ENCODE data around the gene CBX7.
"Not testable (repeated sequence)": the region's sequence is repeated elsewhere in the genome, so short reads cannot be mapped to it uniquely, and the experiment has no call there.

The CBX7 gene

GRCh38 chr22:39173787-39174497, 21.5 kb upstream of the CBX7 start:
- DNase-seq = no peak

DNA sequence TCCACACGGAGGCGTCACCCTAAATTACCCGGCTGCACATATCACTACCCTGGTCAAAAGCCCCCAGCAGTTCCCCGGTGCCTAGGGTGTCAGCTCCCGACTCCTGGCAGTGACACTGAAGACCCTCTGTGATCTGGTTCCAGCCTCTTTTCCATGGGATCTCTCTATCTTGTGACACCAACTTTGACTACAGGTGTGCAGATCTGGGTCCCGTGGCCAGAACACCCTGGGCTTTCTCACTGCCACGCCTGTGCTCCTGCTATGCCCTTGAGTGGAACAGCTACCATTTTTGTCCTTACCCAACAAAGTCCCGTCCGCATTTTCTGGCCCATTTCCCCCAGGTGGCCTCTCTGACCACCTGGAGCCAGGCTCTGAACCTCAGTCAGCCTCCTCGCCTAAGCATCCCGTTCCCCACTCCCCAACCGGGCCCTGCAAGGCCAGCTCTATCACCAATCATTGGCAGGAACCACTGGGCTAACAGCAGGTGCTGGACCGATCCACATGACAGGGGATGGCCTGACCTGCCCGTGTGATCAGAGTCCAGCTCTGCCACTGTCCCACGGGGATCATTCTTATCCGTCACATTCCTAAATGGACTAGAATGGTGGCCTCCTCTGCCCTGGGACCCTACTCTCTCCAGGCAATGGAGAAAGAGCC, 20.7 kb upstream of the CBX7 start:
- DNase-seq = no peak

DNA sequence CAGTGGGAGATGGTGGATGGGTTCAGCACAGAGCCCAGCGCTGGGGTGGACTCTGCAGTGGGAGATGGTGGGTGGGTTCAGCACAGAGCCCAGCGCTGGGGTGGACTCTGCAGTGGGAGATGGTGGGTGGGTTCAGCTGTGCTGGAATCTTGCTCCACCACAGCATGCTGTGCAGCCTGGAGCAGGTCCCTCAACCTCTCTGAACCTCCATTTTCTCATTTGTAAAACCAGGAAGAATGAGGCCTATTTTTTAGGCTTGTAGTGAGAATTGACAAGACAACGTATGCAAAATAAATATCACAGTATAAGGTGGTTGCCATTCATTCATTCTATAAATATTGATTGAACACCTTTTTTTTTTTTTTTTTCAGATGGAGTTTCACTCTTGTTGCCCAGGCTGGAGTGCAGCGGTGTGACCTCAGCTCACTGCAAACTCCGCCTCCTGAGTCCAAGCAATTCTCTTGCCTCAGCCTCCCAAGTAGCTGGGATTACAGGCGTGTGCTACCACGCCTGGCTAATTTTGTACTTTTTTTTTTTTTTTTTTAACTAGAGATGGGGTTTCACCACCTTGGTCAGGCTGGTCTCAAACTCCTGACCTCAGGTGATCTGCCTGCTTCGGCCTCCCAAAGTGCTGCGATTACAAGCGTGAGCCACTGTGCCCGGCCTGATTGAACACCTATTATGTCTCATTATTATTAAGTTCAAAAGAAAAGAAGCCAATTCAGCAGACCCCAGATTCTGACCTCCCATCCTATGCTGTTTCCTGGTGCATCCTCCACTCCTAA, 20.0 kb upstream of the CBX7 start:
- DNase-seq = not testable (repeated sequence)

- DNase-seq = no peak
Observed at GRCh38 chr22:39171623-39172264, 19.3 kb upstream of the CBX7 start.

DNA sequence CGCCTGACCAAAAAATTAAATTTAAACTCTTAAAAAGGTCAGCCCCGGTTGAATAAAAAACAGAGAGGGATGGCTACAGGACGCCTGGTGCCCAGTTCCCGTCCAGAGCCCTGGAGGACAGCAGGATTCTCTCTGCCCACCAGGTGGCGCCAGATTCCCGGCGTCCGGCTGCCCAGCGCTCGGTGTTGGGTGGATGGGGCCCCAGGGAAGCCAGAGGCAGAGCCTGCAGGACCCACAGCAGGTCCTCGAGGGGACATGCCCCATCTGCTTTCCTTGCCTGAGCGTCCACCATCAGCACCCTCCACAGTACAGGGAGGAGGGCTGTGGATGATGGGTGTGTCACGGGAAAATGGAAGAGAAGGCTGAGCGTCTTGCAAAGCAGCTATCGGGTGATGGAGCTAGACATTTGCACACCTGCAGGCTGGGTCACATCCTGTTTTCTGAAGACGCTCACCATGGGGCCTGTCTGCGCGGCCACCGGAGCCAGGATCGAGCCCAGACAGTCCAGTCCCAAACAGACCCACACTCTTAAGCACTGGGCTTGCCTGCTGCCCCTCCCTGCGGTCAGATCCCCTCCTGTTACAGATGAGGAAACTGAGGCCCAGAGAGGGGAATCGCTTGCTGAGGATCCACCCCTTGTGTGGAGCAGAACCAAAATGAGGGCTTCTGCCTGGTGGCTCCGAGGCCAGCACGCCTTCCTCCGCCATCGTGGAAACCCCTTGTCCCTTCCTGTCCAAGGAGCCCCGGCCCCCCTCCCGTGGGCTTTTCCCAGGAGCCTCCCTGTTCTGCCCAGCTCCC, 18.5 kb upstream of the CBX7 start:
- DNase-seq = peak; percentile 49

DNA sequence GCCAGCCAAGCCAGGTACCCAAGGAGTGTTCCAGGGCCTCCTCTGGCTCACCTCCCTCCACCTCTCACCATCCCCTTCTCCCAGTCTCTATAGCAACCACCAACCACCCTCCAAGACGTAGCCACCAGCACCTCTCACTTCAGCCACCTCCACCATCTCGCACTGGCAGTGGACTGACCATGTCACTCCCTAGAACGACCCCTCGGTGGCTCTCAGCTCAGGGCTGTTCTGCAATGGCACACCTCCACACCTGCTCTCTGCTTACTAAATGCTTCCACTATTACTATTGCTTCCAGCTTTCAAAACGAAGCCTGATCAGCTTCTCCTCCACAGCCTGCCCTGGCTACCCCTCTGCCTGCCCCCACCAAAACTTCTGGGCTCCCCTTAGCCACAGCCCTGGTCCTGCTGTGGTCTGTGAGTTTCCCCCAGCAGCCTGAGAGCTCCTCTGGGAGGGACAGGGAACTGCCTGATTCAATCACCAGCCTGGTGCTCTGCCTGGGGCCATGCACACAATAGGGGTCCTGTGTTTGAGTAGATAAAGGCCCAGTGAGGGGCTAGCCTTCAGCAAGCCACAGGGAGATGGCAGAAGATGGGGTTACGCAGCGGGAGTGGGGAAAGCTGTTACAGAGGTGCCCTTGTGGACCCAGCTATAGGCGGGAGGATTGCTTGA, 17.5 kb upstream of the CBX7 start:
- no peak for DNase-seq

DNA sequence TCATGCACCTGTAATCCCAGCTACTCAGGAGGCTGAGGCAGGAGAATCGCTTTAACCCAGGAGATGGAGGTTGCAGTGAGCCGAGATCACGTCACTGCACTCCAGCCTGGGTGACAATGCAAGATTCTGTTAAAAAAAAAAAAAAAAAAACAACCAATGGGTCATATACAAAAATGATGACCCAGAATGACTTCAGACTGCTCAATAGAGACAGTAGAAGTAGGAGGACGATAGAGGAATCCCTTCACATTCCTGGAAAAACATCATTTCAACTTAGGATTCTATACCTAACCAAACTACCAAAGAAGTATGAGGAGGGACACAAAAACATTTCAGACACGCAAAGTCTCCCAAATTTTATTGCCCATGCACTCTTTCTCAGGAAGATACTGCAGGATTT, 14.1 kb upstream of the CBX7 start:
- no peak for DNase-seq

- DNase-seq = not testable (repeated sequence)
Observed at GRCh38 chr22:39156093-39156492, 3.6 kb upstream of the CBX7 start.

DNA sequence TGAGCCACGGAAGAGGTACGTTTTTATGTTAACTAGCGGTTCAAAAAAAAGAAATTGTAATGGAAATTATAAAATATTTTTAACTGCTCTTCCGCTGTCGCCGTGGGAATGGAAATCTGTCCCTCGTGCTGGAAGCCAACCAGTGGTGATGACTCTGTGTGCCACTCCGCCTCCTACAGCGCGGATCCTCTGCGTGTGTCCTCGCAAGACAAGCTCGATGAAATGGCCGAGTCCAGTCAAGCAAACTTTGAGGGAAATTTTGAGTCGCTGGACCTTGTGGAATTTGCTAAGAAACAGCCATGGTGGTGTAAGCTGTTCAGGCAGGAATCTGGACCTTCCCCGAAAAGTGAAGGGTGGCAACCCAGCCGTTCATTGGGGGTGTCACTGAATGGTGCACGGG, 2.9 kb upstream of the CBX7 start:
- DNase-seq = no peak

GRCh38 chr22:39153220-39153717, 789 bp upstream of the CBX7 start:
- no peak for DNase-seq

GRCh38 chr22:39152024-39152510, 413 bp downstream of the CBX7 start:
- DNase-seq = no peak

- DNase-seq = no peak
Observed at GRCh38 chr22:39151329-39151975, 1.0 kb downstream of the CBX7 start.

DNA sequence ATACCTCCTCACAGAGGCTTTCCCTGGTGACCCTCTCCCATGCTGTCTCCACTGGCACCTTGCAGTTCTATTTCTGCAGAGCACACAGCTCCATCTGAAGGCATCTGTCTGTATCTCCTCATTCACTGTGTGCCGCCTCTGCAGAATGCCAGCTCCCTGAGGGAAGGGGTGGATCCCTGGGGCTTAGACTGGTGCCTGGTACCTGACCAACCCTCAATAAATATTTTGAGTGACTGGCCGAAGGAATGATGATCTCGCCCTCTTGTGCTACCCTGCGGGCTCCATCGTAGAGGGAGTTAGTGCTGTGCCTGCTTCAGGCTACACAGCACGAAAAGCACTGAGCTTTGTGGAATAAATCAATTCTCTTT, 1.6 kb downstream of the CBX7 start:
- DNase-seq = no peak

DNA sequence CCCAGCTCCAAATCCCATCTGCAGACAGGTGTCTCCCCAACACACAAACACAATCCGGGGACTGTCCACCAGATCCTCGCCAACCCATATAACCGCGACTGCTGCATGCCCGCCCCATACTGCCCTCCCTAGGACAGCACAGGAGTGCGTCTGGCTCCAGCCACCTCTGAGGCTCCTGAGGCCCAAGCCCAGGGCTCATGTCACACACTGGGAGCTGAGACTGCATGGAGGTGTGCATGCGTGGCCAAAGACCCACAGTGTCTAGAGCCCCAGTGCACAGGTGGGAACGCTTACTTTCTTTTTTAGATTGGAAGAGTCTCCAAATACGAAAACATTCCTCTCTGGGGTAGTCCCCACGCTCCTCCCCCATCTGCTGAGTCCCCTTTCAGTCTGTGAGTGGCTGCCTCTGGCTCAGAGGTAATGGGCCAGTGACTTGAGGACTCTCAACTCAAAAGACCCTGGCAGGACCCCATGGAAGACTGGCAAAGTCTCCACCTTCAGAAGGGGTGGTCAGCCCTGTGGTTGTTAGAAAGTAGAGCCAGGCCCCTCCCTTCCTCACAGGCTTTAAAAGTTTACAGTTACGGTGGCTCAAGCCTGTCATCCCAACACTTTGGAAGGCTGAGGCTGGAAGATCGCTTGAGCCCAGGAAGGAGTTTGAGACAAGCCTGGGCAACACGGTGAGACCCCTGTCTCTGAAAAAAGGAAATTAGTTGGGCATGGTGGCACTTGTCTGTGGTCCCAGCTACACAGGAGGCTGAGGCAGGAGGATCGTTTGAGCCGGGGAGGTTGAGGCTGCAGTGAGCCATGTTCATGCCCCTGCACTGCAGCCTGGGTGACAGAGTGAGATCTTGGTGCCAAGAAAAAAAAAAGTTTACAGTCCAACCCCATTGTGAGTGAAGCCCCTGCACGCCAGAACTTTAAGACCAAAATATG, 2.3 kb downstream of the CBX7 start:
- no peak for DNase-seq

DNA sequence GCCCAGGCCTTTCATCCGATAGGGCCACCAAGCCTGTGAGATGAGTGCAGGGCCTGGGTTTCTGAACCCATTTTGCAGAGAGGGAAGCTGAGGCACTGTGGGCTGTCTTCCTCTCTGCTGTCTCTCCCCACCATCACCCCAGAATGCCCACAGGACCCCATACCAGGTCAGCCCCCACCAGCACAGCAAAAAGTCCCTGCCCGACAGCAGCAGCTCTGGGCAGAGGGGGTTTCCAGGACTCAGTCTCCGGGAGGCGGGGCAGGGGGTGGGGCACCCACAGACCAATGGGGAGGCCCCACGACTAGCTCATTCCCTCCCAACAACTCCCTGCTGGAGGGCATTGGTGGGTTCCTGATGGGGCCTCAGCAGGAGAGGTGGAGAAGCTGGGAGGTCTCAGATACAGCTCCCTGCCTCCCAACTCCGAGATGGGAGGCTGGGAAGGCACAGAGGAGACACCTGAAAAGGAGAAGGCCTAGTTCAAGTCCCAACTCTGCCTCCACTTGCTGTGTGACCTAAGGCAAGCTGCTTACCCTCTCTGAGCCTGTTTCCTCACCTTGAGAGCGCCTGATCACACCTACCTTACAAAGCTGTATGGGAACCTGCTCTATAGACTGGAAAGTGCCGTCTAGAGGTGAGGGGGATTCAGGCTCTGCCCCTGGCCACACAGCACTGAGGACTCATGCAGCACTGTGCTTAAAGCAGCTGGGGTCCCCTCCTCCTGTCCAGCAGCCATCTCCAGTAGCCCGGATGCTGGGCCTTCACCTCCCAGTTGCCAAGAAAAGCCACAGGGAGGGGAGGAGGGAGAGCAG, 3.5 kb downstream of the CBX7 start:
- DNase-seq = no peak

GRCh38 chr22:39148026-39148726, 4.3 kb downstream of the CBX7 start:
- no peak for DNase-seq

DNA sequence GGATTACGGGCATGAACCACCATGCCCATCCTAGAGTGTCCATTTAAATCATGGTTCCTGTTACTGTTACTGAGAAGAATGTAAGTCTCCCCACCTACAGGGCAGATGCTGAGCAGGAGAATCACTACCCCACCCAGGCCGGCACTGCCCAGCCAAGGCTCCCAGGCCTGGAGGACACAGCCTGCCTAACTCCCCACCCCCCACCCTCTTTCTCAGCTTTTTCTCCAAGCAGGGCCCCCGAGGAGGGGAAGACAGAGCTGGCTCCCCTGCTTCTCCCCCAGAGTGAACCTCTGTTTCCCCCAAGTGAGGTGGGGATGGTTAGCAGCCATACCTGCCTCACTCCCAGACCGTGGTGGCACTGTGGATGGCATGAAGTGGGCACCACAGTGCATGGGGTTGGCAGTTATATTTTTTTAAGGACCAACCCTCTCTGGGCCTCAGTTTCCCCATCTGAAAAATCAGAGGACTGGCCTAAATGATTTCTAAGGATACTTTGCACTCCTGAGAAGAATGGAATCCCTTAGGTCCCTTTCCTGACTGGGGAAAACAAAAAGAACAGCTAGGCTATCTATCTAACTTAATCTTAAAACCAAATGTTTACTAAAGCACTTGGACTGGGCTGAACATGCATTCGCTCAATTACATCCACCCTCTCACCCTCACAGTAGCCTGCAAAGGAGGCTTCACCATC, 5.0 kb downstream of the CBX7 start:
- DNase-seq = no peak
